Keratinocyte (primary cell): Measurements from ENCODE around the gene AKAP13. TPM values are rescaled to one million over a fixed set of nuclear protein-coding genes. Genes with fewer than 3 reads are reported as not detected.

Source experiments
- DNase-seq: peaks from one replicate; pipeline ENCODE4 v3.0.0-alpha.2; 2011; ENCODE audit warnings: low read depth, missing footprints, low spot score
- FAIRE-seq: peaks from 2 replicates; lab custom pipeline; 2011; peaks lifted over from hg19 to GRCh38; lab: Jason Lieb, UNC
- H2AFZ ChIP-seq: 2 replicates; pipeline ENCODE4 v1.6.0; 2012; ENCODE audit warnings: low read length, control low read depth, inconsistent platforms; ENCODE audit not compliant: control insufficient read depth
- H3K27ac ChIP-seq: 2 replicates; pipeline ENCODE4 v1.5.1; 2011; ENCODE audit warnings: low read length; ENCODE audit not compliant: control insufficient read depth, insufficient read depth
- H3K27me3 ChIP-seq: 3 replicates; pipeline ENCODE4 v1.6.0; 2011; ENCODE audit warnings: low read length; ENCODE audit not compliant: control insufficient read depth, insufficient read depth; ENCODE audit errors: extremely low read depth
- H3K36me3 ChIP-seq, 2 experiments: 2 replicates in 1 of 2; 3 replicates in 1 of 2; pipeline ENCODE4 v1.5.1; 2011; ENCODE audit warnings: low read length in 2 of 2, mild to moderate bottlenecking in 1 of 2; ENCODE audit not compliant: control insufficient read depth in 2 of 2, insufficient read depth in 2 of 2; ENCODE audit errors: extremely low read depth in 1 of 2
- H3K4me1 ChIP-seq: 3 replicates; pipeline ENCODE4 v1.5.1; 2011; ENCODE audit warnings: low read length; ENCODE audit not compliant: control insufficient read depth, insufficient read depth; ENCODE audit errors: extremely low read depth
- H3K4me2 ChIP-seq: 3 replicates; pipeline ENCODE4 v1.6.0; 2011; ENCODE audit warnings: low read depth, low read length; ENCODE audit not compliant: control insufficient read depth, insufficient read depth; ENCODE audit errors: extremely low read depth
- H3K4me3 ChIP-seq, 3 experiments: fragments of 200-600 bp in 1 of 3; sonication (generic) in 1 of 3; 2 replicates in 2 of 3; 3 replicates in 1 of 3; pipeline ENCODE4 v1.5.1; 2011 to 2016; ENCODE audit warnings: low read length in 3 of 3, mild to moderate bottlenecking in 3 of 3, control low read depth in 2 of 3, inconsistent platforms in 1 of 3, low read depth in 1 of 3, mixed read lengths in 1 of 3, mixed run types in 1 of 3, moderate library complexity in 1 of 3; ENCODE audit not compliant: control insufficient read depth in 2 of 3, insufficient read depth in 2 of 3; ENCODE audit errors: extremely low read depth in 1 of 3
- H3K79me2 ChIP-seq: 2 replicates; pipeline ENCODE4 v1.6.0; 2012; ENCODE audit warnings: low read length; ENCODE audit not compliant: control insufficient read depth, insufficient read depth
- H3K9ac ChIP-seq: 3 replicates; pipeline ENCODE4 v1.6.0; 2011; ENCODE audit warnings: low read length; ENCODE audit not compliant: control insufficient read depth, insufficient read depth; ENCODE audit errors: extremely low read depth
- H3K9me1 ChIP-seq: 3 replicates; pipeline ENCODE4 v1.6.0; 2011; ENCODE audit warnings: low read length; ENCODE audit not compliant: control insufficient read depth, insufficient read depth; ENCODE audit errors: extremely low read depth
- H3K9me3 ChIP-seq: 2 replicates; pipeline ENCODE4 v1.5.1; 2012; ENCODE audit warnings: low read depth, low read length; ENCODE audit not compliant: control insufficient read depth
- H4K20me1 ChIP-seq: 3 replicates; pipeline ENCODE4 v1.6.0; 2011; ENCODE audit warnings: low read length; ENCODE audit not compliant: control insufficient read depth, insufficient read depth; ENCODE audit errors: extremely low read depth
- CTCF ChIP-seq, 3 experiments: IDR thresholded peaks in 1 of 3; conservative IDR thresholded peaks in 1 of 3; optimal IDR thresholded peaks in 1 of 3; 2 replicates in 2 of 3; 3 replicates in 1 of 3; pipeline versions ENCODE3 to v1.5.1; 2011; ENCODE audit warnings: low read length in 3 of 3, mild to moderate bottlenecking in 3 of 3, moderate library complexity in 2 of 3, control low read depth in 1 of 3, inconsistent platforms in 1 of 3; ENCODE audit not compliant: insufficient read depth in 2 of 3; ENCODE audit errors: extremely low read depth in 1 of 3
- EZH2 ChIP-seq: IDR thresholded peaks from one replicate; pipeline ENCODE4 v1.6.1; 2012; ENCODE audit warnings: inconsistent platforms, mild to moderate bottlenecking, low read length, moderate library complexity
- dilution Hi-C: fragments of 300-500 bp; cut with MboI; formaldehyde crosslinking; loops from one replicate; pipeline ENCODE4 v1.7.0; 2020; ENCODE audit warnings: low sequenced_read_pairs; ENCODE audit not compliant: extremely low pct_ligation_motif_present
- polyA plus RNA-seq, 5 experiments: library from polyadenylated mRNA; depleted of rRNA in 3 of 5; stranded (reverse) in 3 of 5; stranded (forward) in 1 of 5; unstranded in 1 of 5; fragments of >200 nt; gene quantifications; 1 replicate in 1 of 5; 2 replicates in 3 of 5; 3 replicates in 1 of 5; pipeline versions ENCODE4 v1.2.1 to v1.2.3, GENCODE V29; 2011 to 2012; ENCODE audit warnings: missing spikeins in 2 of 5, low read depth in 1 of 5, low replicate concordance in 1 of 5

AKAP13 gene
- polyA plus RNA-seq, 1 donor (not counting 4 experiments of a cell fraction or from before 2014, with no cell fraction given), result 16.7 TPM

GRCh38 chr15:85633859-85634258, 253.5 kb downstream of the AKAP13 start:
- no peaks in the 10 kb centered on the region for H3K79me2 ChIP-seq
- no peak overlapping the region for H3K4me2 ChIP-seq
- H3K36me3 ChIP-seq, result no peaks in the 10 kb centered on the region
- H3K4me3 ChIP-seq, result no peak overlapping the region
- no peak overlapping the region for H3K9ac ChIP-seq
- H2AFZ ChIP-seq, result no peak overlapping the region
- no peaks in the 10 kb centered on the region for H3K9me1 ChIP-seq
- H3K27me3 ChIP-seq, result no peaks in the 10 kb centered on the region
- no peak for DNase-seq
- H3K27ac ChIP-seq, result no peak overlapping the region
- FAIRE-seq, result no peak
- TF ChIP-seq EZH2, result no peak
- no peak for TF ChIP-seq CTCF (optimal IDR thresholded peaks at IDR 0.05 in 1 of 3, IDR thresholded peaks at IDR 0.05 in 1 of 3, conservative IDR thresholded peaks at IDR 0.05 in 1 of 3; ENCODE audit: extremely low read depth in 1 of 3, insufficient read depth in 2 of 3, low read length in 3 of 3)
- dilution Hi-C loops, result no loop called here
- no peaks in the 10 kb centered on the region for H4K20me1 ChIP-seq
- H3K4me1 ChIP-seq, result no peaks in the 10 kb centered on the region
- no peaks in the 10 kb centered on the region for H3K9me3 ChIP-seq

- peaks cover 7% of the 10 kb centered on the region for H3K4me1 ChIP-seq
- no peaks in the 10 kb centered on the region for H3K27me3 ChIP-seq
- H2AFZ ChIP-seq, result no peak overlapping the region
- no peaks in the 10 kb centered on the region for H3K9me1 ChIP-seq
- no peaks in the 10 kb centered on the region for H4K20me1 ChIP-seq
- no peak for TF ChIP-seq EZH2
- TF ChIP-seq CTCF (optimal IDR thresholded peaks at IDR 0.05 in 1 of 3, IDR thresholded peaks at IDR 0.05 in 1 of 3, conservative IDR thresholded peaks at IDR 0.05 in 1 of 3; ENCODE audit: extremely low read depth in 1 of 3, insufficient read depth in 2 of 3, low read length in 3 of 3), result no peak
- H3K9ac ChIP-seq, result no peak overlapping the region
- no peaks in the 10 kb centered on the region for H3K9me3 ChIP-seq
- H3K4me3 ChIP-seq, result no peak overlapping the region
- dilution Hi-C loops, result no loop called here
- no peaks in the 10 kb centered on the region for H3K79me2 ChIP-seq
- H3K36me3 ChIP-seq, result no peaks in the 10 kb centered on the region
- FAIRE-seq (no peak), DNase-seq (no peak)
- H3K27ac ChIP-seq, result no peak overlapping the region
- no peak overlapping the region for H3K4me2 ChIP-seq
These were observed 255.9 kb downstream of the AKAP13 start for GRCh38 chr15:85636351-85636750.
